Thymus (tissue), 14 donors: ENCODE measurements around the gene NUP50. TPM values are rescaled to one million over a fixed set of nuclear protein-coding genes. Genes with fewer than 3 reads are reported as not detected.

Experiments used
- DNase-seq, 9 donors: peaks; one replicate each; pipeline ENCODE4 v3.0.0-alpha.2; 2013; ENCODE audit warnings: low spot score in 9 of 9, low read depth in 6 of 9, missing footprints in 1 of 9
- H3K27ac ChIP-seq, 2 donors: one replicate each; pipeline ENCODE4 v1.5.1; 2013; ENCODE audit warnings: control low read depth in 1 of 2, low read depth in 1 of 2, low read length in 1 of 2, mild to moderate bottlenecking in 1 of 2, moderate library complexity in 1 of 2
- H3K27me3 ChIP-seq, 2 donors: one replicate each; pipeline ENCODE4 v1.5.1; 2013; ENCODE audit warnings: low read length in 1 of 2; ENCODE audit not compliant: control insufficient read depth in 2 of 2, insufficient read depth in 1 of 2
- H3K36me3 ChIP-seq, 2 donors: one replicate each; pipeline ENCODE4 v1.5.1; 2013; ENCODE audit warnings: low read length in 1 of 2, mild to moderate bottlenecking in 1 of 2, moderate library complexity in 1 of 2; ENCODE audit not compliant: control insufficient read depth in 2 of 2, insufficient read depth in 2 of 2
- H3K4me1 ChIP-seq, 2 donors: one replicate each; pipeline ENCODE4 v1.5.1; 2013; ENCODE audit warnings: low read length in 2 of 2; ENCODE audit not compliant: control insufficient read depth in 2 of 2, insufficient read depth in 2 of 2
- H3K4me3 ChIP-seq, 2 donors: one replicate each; pipeline ENCODE4 v1.5.1; 2013; ENCODE audit warnings: low read length in 2 of 2, control low read depth in 1 of 2, mild to moderate bottlenecking in 1 of 2
- H3K9me3 ChIP-seq, 2 donors: one replicate each; pipeline ENCODE4 v1.5.1; 2013; ENCODE audit warnings: low read length in 1 of 2, mild to moderate bottlenecking in 1 of 2; ENCODE audit not compliant: control insufficient read depth in 2 of 2, insufficient read depth in 1 of 2
- WGBS: extraction: QIAGEN DNeasy Blood & Tissue Kit; methylation state at CpG from one replicate; pipeline ENCODE4 v1.1.7; 2013; 5-methylcytosine and 5-hydroxymethylcytosine counted together
- long read RNA-seq, 10 donors: transcript quantifications; one replicate each; lab custom pipeline, GENCODE V29; 2026
- polyA plus RNA-seq: library from polyadenylated mRNA; stranded (reverse); fragments of 200-250 nt; gene quantifications from one replicate; pipeline ENCODE4 v1.2.3, GENCODE V29; 2013
- total RNA-seq: library from RNA; stranded (reverse); fragments of 120-200 nt; gene quantifications from one replicate; pipeline ENCODE4 v1.2.4, GENCODE V29; 2013
- donor health status: healthy.

NUP50 gene, protein sequence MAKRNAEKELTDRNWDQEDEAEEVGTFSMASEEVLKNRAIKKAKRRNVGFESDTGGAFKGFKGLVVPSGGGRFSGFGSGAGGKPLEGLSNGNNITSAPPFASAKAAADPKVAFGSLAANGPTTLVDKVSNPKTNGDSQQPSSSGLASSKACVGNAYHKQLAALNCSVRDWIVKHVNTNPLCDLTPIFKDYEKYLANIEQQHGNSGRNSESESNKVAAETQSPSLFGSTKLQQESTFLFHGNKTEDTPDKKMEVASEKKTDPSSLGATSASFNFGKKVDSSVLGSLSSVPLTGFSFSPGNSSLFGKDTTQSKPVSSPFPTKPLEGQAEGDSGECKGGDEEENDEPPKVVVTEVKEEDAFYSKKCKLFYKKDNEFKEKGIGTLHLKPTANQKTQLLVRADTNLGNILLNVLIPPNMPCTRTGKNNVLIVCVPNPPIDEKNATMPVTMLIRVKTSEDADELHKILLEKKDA
- 70.1 TPM for total RNA-seq
- 40.6 TPM for polyA plus RNA-seq
- long read RNA-seq, donor 1, full-length matches to known transcripts: 2 of 2 reads
- long read RNA-seq, donor 1, partial matches to known transcripts: 0 of 2 reads
- long read RNA-seq, donor 1, other reads (novel, unspliced or antisense): 0 of 2 reads
- long read RNA-seq, donor 2, full-length matches to known transcripts: 56 of 151 reads
- long read RNA-seq, donor 2, partial matches to known transcripts: 95 of 151 reads
- long read RNA-seq, donor 2, other reads (novel, unspliced or antisense): 0 of 151 reads
- long read RNA-seq, donor 3, full-length matches to known transcripts: 17 of 147 reads
- long read RNA-seq, donor 3, partial matches to known transcripts: 130 of 147 reads
- long read RNA-seq, donor 3, other reads (novel, unspliced or antisense): 0 of 147 reads
- long read RNA-seq, donor 4, full-length matches to known transcripts: 10 of 10 reads
- long read RNA-seq, donor 4, partial matches to known transcripts: 0 of 10 reads
- long read RNA-seq, donor 4, other reads (novel, unspliced or antisense): 0 of 10 reads
- long read RNA-seq, donor 5, full-length matches to known transcripts: 18 of 23 reads
- long read RNA-seq, donor 5, partial matches to known transcripts: 5 of 23 reads
- long read RNA-seq, donor 5, other reads (novel, unspliced or antisense): 0 of 23 reads
- long read RNA-seq, donor 6, full-length matches to known transcripts: 16 of 16 reads
- long read RNA-seq, donor 6, partial matches to known transcripts: 0 of 16 reads
- long read RNA-seq, donor 6, other reads (novel, unspliced or antisense): 0 of 16 reads
- long read RNA-seq, donor 7, full-length matches to known transcripts: 20 of 20 reads
- long read RNA-seq, donor 7, partial matches to known transcripts: 0 of 20 reads
- long read RNA-seq, donor 7, other reads (novel, unspliced or antisense): 0 of 20 reads
- long read RNA-seq, donor 8, full-length matches to known transcripts: 6 of 11 reads
- long read RNA-seq, donor 8, partial matches to known transcripts: 5 of 11 reads
- long read RNA-seq, donor 8, other reads (novel, unspliced or antisense): 0 of 11 reads
- long read RNA-seq, donor 9, full-length matches to known transcripts: 9 of 20 reads
- long read RNA-seq, donor 9, partial matches to known transcripts: 11 of 20 reads
- long read RNA-seq, donor 9, other reads (novel, unspliced or antisense): 0 of 20 reads
- long read RNA-seq, donor 10, full-length matches to known transcripts: 12 of 34 reads
- long read RNA-seq, donor 10, partial matches to known transcripts: 22 of 34 reads
- long read RNA-seq, donor 10, other reads (novel, unspliced or antisense): 0 of 34 reads

DNA sequence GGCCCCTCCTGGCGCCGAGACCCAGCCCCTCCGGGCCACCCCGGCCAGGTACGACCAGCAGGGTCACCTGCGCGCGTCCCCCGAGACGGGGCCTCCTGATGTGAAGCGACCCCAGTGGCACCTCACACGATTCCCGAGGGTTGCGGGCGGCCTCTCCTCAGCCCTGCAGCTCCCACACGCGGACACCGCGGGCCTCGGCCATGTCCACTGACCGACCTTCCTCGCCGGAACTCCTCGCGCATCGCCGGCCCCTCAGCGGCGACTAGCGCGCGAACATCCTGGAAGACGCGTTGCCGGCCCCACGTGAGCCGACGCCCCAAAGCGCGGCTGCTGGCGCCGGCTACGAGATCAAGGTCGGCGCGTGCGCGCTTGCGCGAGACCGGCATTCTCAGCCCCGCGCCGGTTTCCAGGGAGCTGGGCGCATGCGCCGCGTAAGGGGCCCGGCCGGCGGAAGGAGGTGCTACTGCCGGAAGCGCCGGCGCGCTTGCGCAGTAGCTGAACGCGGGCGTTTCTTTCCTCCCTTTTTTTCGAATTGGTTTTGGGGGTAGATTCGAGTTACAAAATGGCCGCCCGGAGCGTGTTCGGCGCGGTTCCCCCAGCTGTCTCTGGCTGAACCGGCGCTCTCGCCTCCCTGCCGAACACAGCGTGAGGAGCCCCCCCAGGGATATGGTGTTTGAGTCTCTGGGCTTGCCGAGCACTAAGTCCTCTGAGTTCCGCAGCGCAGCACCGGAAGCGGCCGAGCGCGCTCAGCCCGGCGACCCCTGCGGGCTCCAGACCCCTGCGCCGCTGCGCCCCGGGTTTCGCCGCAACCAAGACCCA is at the start of gene NUP50:
TSS of gene NUP50 (plus strand) at position 475 of the 819 bp plus-strand sequence. CDS start 4,253 bp downstream, outside the sequence.
- Histone ChIP-seq H3K4me1 (peaks cover 20 to 34% of the 10 kb centered on the region in 2 donors), H3K27me3 (no peaks in the 10 kb centered on the region), H3K9me3 (no peaks in the 10 kb centered on the region), H3K36me3 (peaks cover 6 to 27% of the 10 kb centered on the region in 2 donors), H3K27ac (peak within 1 kb of the TSS; percentile 91 to 96), H3K4me3 (peak within 1 kb of the TSS; percentile 81 to 97)
- DNase-seq: peak; percentile 85 to 99 (median 95)
- WGBS: under 1% methylated on average over 100 of the region's 100 CpGs

- WGBS: 95% methylated on average over 9 of the region's 9 CpGs
- DNase-seq: no peak
Observed at GRCh38 chr22:45120440-45120839, 43.3 kb upstream of the NUP50 start.

GRCh38 chr22:45120931-45121330 is 42.8 kb upstream of the NUP50 start:
- DNase-seq: no peak
- Histone ChIP-seq H3K4me3 (no peak overlapping the region), H3K9me3 (no peaks in the 10 kb centered on the region), H3K4me1 (no peaks in the 10 kb centered on the region), H3K36me3 (no peaks in the 10 kb centered on the region), H3K27me3 (no peaks in the 10 kb centered on the region), H3K27ac (no peak overlapping the region)
- 92% methylated on average over 8 of the region's 8 CpGs for WGBS

More at GRCh38 chr22:45120440-45120839, 43.3 kb upstream of the NUP50 start:
- Histone ChIP-seq H3K36me3 (no peaks in the 10 kb centered on the region), H3K4me1 (no peaks in the 10 kb centered on the region), H3K27me3 (no peaks in the 10 kb centered on the region), H3K4me3 (no peak overlapping the region), H3K27ac (no peak overlapping the region), H3K9me3 (no peaks in the 10 kb centered on the region)

DNA sequence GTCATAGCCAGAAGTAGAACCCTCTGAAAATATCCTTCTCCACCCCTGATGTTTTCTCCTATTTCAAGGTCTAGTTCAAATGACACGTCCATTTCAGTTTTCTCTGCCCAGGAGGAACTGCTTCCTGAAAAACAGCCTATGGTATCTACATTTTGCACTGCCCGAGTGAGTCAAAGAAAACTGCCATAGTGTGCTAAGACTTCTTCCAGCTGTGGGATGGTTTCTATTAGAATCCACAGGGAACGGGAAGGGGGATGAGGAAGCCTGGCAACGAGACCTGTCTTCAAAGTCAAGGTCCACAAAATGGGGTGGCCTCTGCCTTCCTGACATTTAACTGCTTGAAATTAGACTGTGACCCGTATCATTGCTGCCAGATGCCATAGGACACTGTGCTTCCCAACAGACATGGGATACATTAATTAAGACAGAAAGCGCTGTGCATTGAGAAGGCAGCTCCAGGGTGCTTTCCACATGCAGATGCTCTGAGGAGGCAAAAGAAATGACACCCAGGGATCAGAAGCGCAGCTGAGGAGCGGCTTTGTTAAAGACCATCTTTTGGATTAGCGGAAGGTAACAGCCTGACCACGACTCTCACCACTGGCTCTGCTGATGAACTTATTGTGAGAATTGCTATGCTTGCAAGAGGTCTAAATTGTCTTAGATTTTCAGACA is 39.4 kb upstream of the NUP50 start:
- H3K4me3 ChIP-seq: no peak overlapping the region
- 91% methylated on average over 10 of the region's 10 CpGs for WGBS
- no peaks in the 10 kb centered on the region for H3K4me1 ChIP-seq
- no peak overlapping the region for H3K27ac ChIP-seq
- H3K36me3 ChIP-seq: no peaks in the 10 kb centered on the region
- no peaks in the 10 kb centered on the region for H3K9me3 ChIP-seq
- DNase-seq: no peak
- no peaks in the 10 kb centered on the region for H3K27me3 ChIP-seq

DNA sequence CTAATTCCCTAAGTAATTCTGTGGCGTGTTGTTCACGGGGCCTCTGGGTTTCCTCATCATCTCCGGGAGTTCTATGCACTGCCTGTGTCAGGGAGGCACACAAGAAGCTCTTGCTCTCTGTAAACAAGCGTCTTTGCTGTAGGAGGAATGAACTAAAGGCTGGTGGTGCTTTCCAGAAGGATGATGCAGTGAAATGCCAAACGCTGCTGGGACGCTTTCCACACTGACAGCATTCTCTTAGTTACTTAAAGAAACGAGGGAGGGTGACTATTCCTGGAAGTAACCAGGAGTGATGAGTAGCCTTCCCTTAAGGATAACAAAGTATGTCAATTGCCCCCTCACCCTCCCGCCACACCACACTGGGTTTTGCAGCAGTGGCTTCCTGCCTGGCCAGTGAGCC is 38.5 kb upstream of the NUP50 start:
- Histone ChIP-seq H3K9me3 (no peaks in the 10 kb centered on the region), H3K27ac (peak overlapping the region in 1 of 2 donors; percentile 46), H3K36me3 (no peaks in the 10 kb centered on the region), H3K4me3 (no peak overlapping the region), H3K4me1 (peaks cover 0 to 3% of the 10 kb centered on the region in 2 donors), H3K27me3 (no peaks in the 10 kb centered on the region)
- no peak for DNase-seq
- WGBS: 84% methylated on average over 8 of the region's 8 CpGs

DNA sequence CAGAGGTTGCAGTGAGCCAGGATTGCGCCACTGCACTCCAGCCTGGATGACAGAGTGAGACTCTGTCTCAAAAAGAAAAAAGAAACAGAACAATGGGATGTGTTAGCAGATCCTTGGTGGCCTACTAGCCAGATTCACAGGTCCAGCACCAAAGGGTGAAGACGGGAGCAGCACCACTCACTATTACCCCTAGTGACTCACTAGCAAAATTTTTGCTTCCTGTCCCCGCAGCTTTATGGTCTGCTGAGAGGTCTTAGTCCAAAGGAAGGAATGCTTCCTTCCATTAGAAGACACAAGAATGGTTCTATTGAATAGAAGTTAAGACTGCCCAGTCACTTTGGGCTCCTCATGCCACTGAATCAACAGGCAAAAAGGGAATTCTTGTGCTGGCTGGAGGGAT is 35.9 kb upstream of the NUP50 start:
- no peak for DNase-seq
- Histone ChIP-seq H3K4me3 (no peak overlapping the region), H3K4me1 (peaks cover 0 to 3% of the 10 kb centered on the region in 2 donors), H3K36me3 (peaks cover 6 to 8% of the 10 kb centered on the region in 2 donors), H3K27me3 (no peaks in the 10 kb centered on the region), H3K27ac (no peak overlapping the region), H3K9me3 (no peaks in the 10 kb centered on the region)
- WGBS: 98% methylated on average over 3 of the region's 3 CpGs

DNA sequence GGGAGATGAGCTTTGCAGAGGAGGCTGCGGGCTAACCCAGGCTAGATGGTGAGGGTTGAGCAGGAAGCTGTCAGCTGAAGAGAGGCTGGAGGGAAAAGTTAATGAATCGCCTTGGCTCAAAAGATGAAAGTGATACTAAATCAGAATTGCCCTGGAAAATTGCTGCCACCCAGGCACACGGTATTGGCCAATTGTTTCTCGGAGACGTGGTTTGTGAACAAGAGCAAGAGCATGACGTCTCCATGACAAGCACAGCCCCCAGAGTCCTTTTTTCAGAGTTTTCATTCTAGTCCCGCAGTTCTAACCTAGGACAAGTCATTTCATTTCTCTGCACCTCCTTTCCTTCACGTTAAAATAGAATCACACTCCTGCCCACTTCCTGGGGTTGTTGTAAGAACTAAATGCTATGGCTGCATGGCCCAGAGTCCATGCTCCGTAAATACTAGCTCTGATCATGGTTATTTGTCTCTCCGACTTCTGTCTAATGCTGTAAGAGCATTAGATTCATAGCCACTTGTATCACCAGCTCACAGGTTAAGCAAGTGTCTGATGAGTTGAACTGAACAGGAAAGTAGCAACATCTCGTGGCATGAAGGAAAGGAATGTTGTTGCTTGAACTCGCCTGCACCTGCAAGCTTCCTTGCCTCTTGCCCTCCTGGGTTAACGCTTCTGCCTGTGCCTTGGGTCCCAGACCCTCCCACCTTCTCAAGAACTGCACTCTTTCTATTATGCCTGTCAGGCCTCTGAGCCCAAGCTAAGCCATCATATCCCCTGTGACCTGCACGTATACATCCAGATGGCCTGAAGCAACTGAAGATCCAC is 33.8 kb upstream of the NUP50 start:
- H3K27ac ChIP-seq: peak overlapping the region in 1 of 2 donors; percentile 6
- H3K4me3 ChIP-seq: no peak overlapping the region
- H3K36me3 ChIP-seq: peaks cover 17 to 19% of the 10 kb centered on the region in 2 donors
- peaks cover 0 to 3% of the 10 kb centered on the region in 2 donors for H3K4me1 ChIP-seq
- H3K27me3 ChIP-seq: no peaks in the 10 kb centered on the region
- DNase-seq: peak in 1 of 9 donors; percentile 14
- peaks cover 4 to 5% of the 10 kb centered on the region in 2 donors for H3K9me3 ChIP-seq
- WGBS: 44% methylated on average over 14 of the region's 14 CpGs
